DMS 273 treated with DMSO at 0.1 percent for 48 hours (cell line): ENCODE data around the gene RBM38.
"Not testable (repeated sequence)": the region's sequence is repeated elsewhere in the genome, so short reads cannot be mapped to it uniquely, and the experiment has no call there.

Experiments
- DNase-seq: peaks from one replicate; lab custom pipeline; 2025; lab: John Stamatoyannopoulos, UW

RBM38 gene

GRCh38 chr20:57390604-57391438, at the start of gene RBM38:
RBM38 (plus strand) TSS chr20:57391396; CDS start chr20:57391582, 186 bp downstream.
- DNase-seq = peak; percentile 8

- DNase-seq = no peak
Observed at GRCh38 chr20:57341663-57342062, 49.5 kb upstream of the RBM38 start.

GRCh38 chr20:57342829-57343228, 48.4 kb upstream of the RBM38 start:
- no peak for DNase-seq

- DNase-seq = peak; percentile 5
Observed at GRCh38 chr20:57346477-57346876, 44.7 kb upstream of the RBM38 start.

GRCh38 chr20:57347393-57347792, 43.8 kb upstream of the RBM38 start:
- no peak for DNase-seq

GRCh38 chr20:57348200-57348921, 42.8 kb upstream of the RBM38 start:
- not testable (repeated sequence) for DNase-seq

GRCh38 chr20:57348922-57349574, 42.1 kb upstream of the RBM38 start:
- DNase-seq = not testable (repeated sequence)

- DNase-seq = no peak
Observed at GRCh38 chr20:57350081-57350710, 41.0 kb upstream of the RBM38 start.

- not testable (repeated sequence) for DNase-seq
Observed at GRCh38 chr20:57350726-57351041, 40.5 kb upstream of the RBM38 start.

GRCh38 chr20:57351042-57351783, 40.0 kb upstream of the RBM38 start, which contains the start of gene RAE1:
RAE1 (plus strand) TSS chr20:57351255; CDS start chr20:57354039, 2,784 bp downstream.
- DNase-seq = peak; percentile 79

- no peak for DNase-seq
Observed at GRCh38 chr20:57352305-57352704, 38.9 kb upstream of the RBM38 start.

- no peak for DNase-seq
Observed at GRCh38 chr20:57353351-57353750, 37.8 kb upstream of the RBM38 start.

- no peak for DNase-seq
Observed at GRCh38 chr20:57361517-57361916, 29.7 kb upstream of the RBM38 start.

GRCh38 chr20:57364451-57364850, 26.7 kb upstream of the RBM38 start:
- no peak for DNase-seq

GRCh38 chr20:57369596-57369995, 21.6 kb upstream of the RBM38 start:
- no peak for DNase-seq

- DNase-seq = no peak
Observed at GRCh38 chr20:57370316-57370715, 20.9 kb upstream of the RBM38 start.

- DNase-seq = no peak
Observed at GRCh38 chr20:57371363-57371762, 19.8 kb upstream of the RBM38 start.

- DNase-seq = no peak
Observed at GRCh38 chr20:57372157-57372556, 19.0 kb upstream of the RBM38 start.

- DNase-seq = no peak
Observed at GRCh38 chr20:57372581-57373350, 18.4 kb upstream of the RBM38 start.

- no peak for DNase-seq
Observed at GRCh38 chr20:57374343-57374930, 16.8 kb upstream of the RBM38 start.
